ENCODE measurements around the gene APPBP2. TPM values are rescaled to one million over a fixed set of nuclear protein-coding genes. Genes with fewer than 3 reads are reported as not detected.

APPBP2 gene
- total RNA-seq, 1 donor from 2014 or later: 26.0 TPM

DNA sequence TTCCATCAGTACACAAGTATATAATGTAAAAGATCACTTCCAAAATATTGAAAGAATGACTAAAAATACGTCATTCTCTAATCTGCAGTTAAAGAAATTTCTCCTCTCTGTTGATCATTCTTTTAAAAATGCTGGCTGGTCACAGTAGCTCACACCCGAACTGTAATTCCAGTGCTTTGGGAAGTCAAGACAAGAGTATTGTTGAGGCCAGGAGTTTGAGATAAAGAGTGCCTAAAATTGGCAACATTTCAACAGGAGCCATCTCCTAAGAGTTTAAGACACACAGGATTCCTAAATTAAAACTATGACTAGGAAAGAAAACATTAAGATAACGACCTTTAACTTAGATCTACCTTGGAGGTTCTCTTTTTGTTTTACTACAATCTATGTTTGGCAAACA lies 129.6 kb downstream of the APPBP2 start:
- DNase-seq (ENCODE audit: low read depth, low spot score): no peak

- no peak for DNase-seq (ENCODE audit: low read depth, low spot score)
Measured at GRCh38 chr17:60395508-60396065, 130.5 kb downstream of the APPBP2 start.

GRCh38 chr17:60393840-60394723 lies 132.0 kb downstream of the APPBP2 start:
- no peak for DNase-seq (ENCODE audit: low read depth, low spot score)

Other genes starting within 250 kb of the APPBP2 start
- gene USP32, start 134.1 kb downstream of the APPBP2 start, total RNA-seq: 41.6 and 59.7 TPM in 2 replicates
- gene CHCT1, start 103.8 kb downstream of the APPBP2 start, total RNA-seq: 0.07 and 0.11 TPM in 2 replicates
- gene PPM1D, start 74.0 kb upstream of the APPBP2 start, total RNA-seq: 11.1 and 20.3 TPM in 2 replicates
- gene BCAS3, start 151.6 kb upstream of the APPBP2 start, total RNA-seq: 17.1 and 20.1 TPM in 2 replicates